Astrocyte (in vitro differentiated cells and primary cell): ENCODE data around the gene CREB3L1. TPM values are rescaled to one million over a fixed set of nuclear protein-coding genes. Genes with fewer than 3 reads are reported as not detected.

Source experiments
- DNase-seq: peaks from one replicate; pipeline ENCODE4 v3.0.0-alpha.2; 2010; ENCODE audit warnings: low read depth
- FAIRE-seq: peaks from 2 replicates; lab custom pipeline; 2011; peaks lifted over from hg19 to GRCh38; lab: Jason Lieb, UNC
- H2AFZ ChIP-seq: 2 replicates; pipeline ENCODE4 v1.6.0; 2012; ENCODE audit warnings: low read depth, low read length, inconsistent platforms
- H3K27ac ChIP-seq: 2 replicates; pipeline ENCODE4 v1.5.1; 2011; ENCODE audit warnings: low read depth, low read length, inconsistent platforms
- H3K27me3 ChIP-seq: 2 replicates; pipeline ENCODE4 v1.6.0; 2011; ENCODE audit warnings: low read length, inconsistent platforms; ENCODE audit not compliant: insufficient read depth
- H3K36me3 ChIP-seq: 2 replicates; pipeline ENCODE4 v1.5.1; 2011; ENCODE audit warnings: low read length, inconsistent platforms; ENCODE audit not compliant: insufficient read depth
- H3K4me1 ChIP-seq: 2 replicates; pipeline ENCODE4 v1.5.1; 2011; ENCODE audit warnings: low read length, inconsistent platforms; ENCODE audit not compliant: insufficient read depth
- H3K4me2 ChIP-seq: 2 replicates; pipeline ENCODE4 v1.6.0; 2012; ENCODE audit warnings: low read length, inconsistent platforms
- H3K4me3 ChIP-seq: 2 replicates; pipeline ENCODE4 v1.5.1; 2011; ENCODE audit warnings: low read depth, mild to moderate bottlenecking, low read length, inconsistent platforms; ENCODE audit not compliant: insufficient read depth
- H3K79me2 ChIP-seq: 2 replicates; pipeline ENCODE4 v1.6.0; 2012; ENCODE audit warnings: mild to moderate bottlenecking, low read length, inconsistent platforms; ENCODE audit not compliant: insufficient read depth
- H3K9ac ChIP-seq: 2 replicates; pipeline ENCODE4 v1.6.0; 2012; ENCODE audit warnings: mild to moderate bottlenecking, low read length, inconsistent platforms
- H3K9me3 ChIP-seq: 2 replicates; pipeline ENCODE4 v1.5.1; 2012; ENCODE audit warnings: low read depth, mild to moderate bottlenecking, low read length, inconsistent platforms; ENCODE audit not compliant: insufficient read depth
- H4K20me1 ChIP-seq: 2 replicates; pipeline ENCODE4 v1.6.0; 2012; ENCODE audit warnings: low read length, inconsistent platforms; ENCODE audit not compliant: insufficient read depth
- H3K27ac Mint-ChIP-seq: one replicate; pipeline ENCODE4 v1.8.0; 2021; ENCODE audit warnings: mild to moderate bottlenecking, mixed read lengths; ENCODE audit not compliant: unreplicated experiment
- H3K27me3 Mint-ChIP-seq: one replicate; pipeline ENCODE4 v1.8.0; 2021; ENCODE audit warnings: low read depth, mixed read lengths; ENCODE audit not compliant: unreplicated experiment
- H3K36me3 Mint-ChIP-seq: one replicate; pipeline ENCODE4 v1.8.0; 2021; ENCODE audit warnings: low read depth, mixed read lengths; ENCODE audit not compliant: unreplicated experiment
- H3K4me1 Mint-ChIP-seq: one replicate; pipeline ENCODE4 v1.8.0; 2021; ENCODE audit warnings: low read depth, mixed read lengths; ENCODE audit not compliant: unreplicated experiment
- H3K4me3 Mint-ChIP-seq: one replicate; pipeline ENCODE4 v1.8.0; 2021; ENCODE audit warnings: mild to moderate bottlenecking, moderate library complexity, mixed read lengths; ENCODE audit not compliant: unreplicated experiment
- H3K9me3 Mint-ChIP-seq: one replicate; pipeline ENCODE4 v1.8.0; 2021; ENCODE audit warnings: mild to moderate bottlenecking, mixed read lengths; ENCODE audit not compliant: unreplicated experiment
- CTCF ChIP-seq: IDR thresholded peaks from 2 replicates; pipeline ENCODE4 v1.5.1; 2011; ENCODE audit warnings: low read depth, mild to moderate bottlenecking, inconsistent platforms, low read length, moderate library complexity; ENCODE audit not compliant: insufficient read depth
- EZH2 ChIP-seq: IDR thresholded peaks from 2 replicates; pipeline ENCODE4 v1.6.1; 2012; ENCODE audit warnings: mild to moderate bottlenecking, low read length, inconsistent platforms; ENCODE audit not compliant: insufficient read depth
- total RNA-seq: library from RNA; stranded (reverse); gene quantifications from 2 replicates; pipeline ENCODE4 v1.2.1, GENCODE V29; 2021

The CREB3L1 gene
- total RNA-seq, 1 donor from 2014 or later = 324 TPM

DNA sequence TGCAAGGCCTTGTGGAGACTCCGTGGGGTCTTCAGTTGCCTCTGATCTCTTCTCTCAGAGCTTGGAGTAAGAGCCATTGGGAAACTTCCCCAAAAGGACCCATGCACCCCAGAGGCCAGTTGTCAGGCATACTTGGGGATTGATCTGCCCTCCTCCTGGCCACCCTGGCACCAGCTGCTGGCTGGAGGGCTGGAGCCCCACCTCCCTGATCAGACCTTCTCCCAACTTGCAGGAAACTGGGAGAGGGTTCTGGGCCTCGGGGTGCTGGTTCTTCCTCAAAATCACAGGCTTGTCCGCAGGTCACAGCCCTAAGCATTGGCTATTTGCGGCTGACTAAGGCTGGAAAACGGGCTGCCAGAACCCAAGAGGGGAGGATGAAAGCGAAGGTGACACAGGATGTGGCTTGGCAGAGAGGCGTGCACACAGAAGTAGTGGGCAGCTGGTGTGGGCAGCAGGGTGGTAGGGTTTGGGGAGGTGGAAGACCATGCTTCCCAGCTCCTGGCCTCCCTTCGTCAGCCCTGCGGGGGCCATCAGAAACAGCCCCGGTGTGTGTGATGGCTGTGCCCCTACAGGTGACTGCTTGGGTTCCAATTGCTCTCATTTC is 68.5 kb downstream of the CREB3L1 start:
- H3K36me3 ChIP-seq = no peaks in the 10 kb centered on the region
- DNase-seq = no peak
- peak overlapping the region; percentile 47 for H2AFZ ChIP-seq
- H3K27ac Mint-ChIP-seq = no peak overlapping the region
- H4K20me1 ChIP-seq = peaks cover 29% of the 10 kb centered on the region
- no peak overlapping the region for H3K4me3 ChIP-seq
- TF ChIP-seq CTCF (no peak), EZH2 (no peak)
- no peak overlapping the region for H3K9ac ChIP-seq
- H3K27me3 Mint-ChIP-seq = no peaks in the 10 kb centered on the region
- peaks cover 19% of the 10 kb centered on the region for H3K4me1 ChIP-seq
- no peaks in the 10 kb centered on the region for H3K36me3 Mint-ChIP-seq
- H3K27ac ChIP-seq = no peak overlapping the region
- H3K9me3 ChIP-seq = no peaks in the 10 kb centered on the region
- peak overlapping the region; percentile 57 for H3K4me2 ChIP-seq
- H3K79me2 ChIP-seq = peaks cover 33% of the 10 kb centered on the region
- no peak overlapping the region for H3K4me3 Mint-ChIP-seq
- H3K27me3 ChIP-seq = no peaks in the 10 kb centered on the region
- H3K4me1 Mint-ChIP-seq = peaks cover 27% of the 10 kb centered on the region
- no peak for FAIRE-seq
- no peaks in the 10 kb centered on the region for H3K9me3 Mint-ChIP-seq

GRCh38 chr11:46346886-46347636 is 69.6 kb downstream of the CREB3L1 start, which contains the start of gene DGKZ:
TSS of gene DGKZ (plus strand) at chr11:46347463. CDS start at chr11:46347660, 197 bp downstream.
- no peaks in the 10 kb centered on the region for H3K27me3 ChIP-seq
- H3K4me1 ChIP-seq = peaks cover 19% of the 10 kb centered on the region
- H2AFZ ChIP-seq = peak within 1 kb of the TSS; percentile 92
- Mint-ChIP-seq H3K27ac (peak within 1 kb of the TSS; percentile 50), H3K9me3 (no peaks in the 10 kb centered on the region), H3K36me3 (no peaks in the 10 kb centered on the region), H3K4me1 (peaks cover 27% of the 10 kb centered on the region), H3K4me3 (peak within 1 kb of the TSS; percentile 88), H3K27me3 (no peaks in the 10 kb centered on the region)
- peak; percentile 39 for DNase-seq
- peaks cover 44% of the 10 kb centered on the region for H3K79me2 ChIP-seq
- H3K4me3 ChIP-seq = peak within 1 kb of the TSS; percentile 86
- no peak for TF ChIP-seq EZH2
- no peak for TF ChIP-seq CTCF
- FAIRE-seq = no peak
- H4K20me1 ChIP-seq = peaks cover 40% of the 10 kb centered on the region
- H3K36me3 ChIP-seq = no peaks in the 10 kb centered on the region
- peak within 1 kb of the TSS; percentile 98 for H3K4me2 ChIP-seq
- peak within 1 kb of the TSS; percentile 50 for H3K27ac ChIP-seq
- H3K9ac ChIP-seq = peak within 1 kb of the TSS; percentile 85
- no peaks in the 10 kb centered on the region for H3K9me3 ChIP-seq
